IPS-20b (cell line): ENCODE results near the gene MYBPH.

Experiments used
- H3K27ac ChIP-seq: one replicate; pipeline ENCODE4 v1.5.1; 2013; ENCODE audit warnings: low read length
- H3K27me3 ChIP-seq: 2 replicates; pipeline ENCODE4 v1.6.1; 2013; ENCODE audit warnings: mild to moderate bottlenecking, low read length, inconsistent platforms; ENCODE audit not compliant: insufficient read depth
- H3K36me3 ChIP-seq: 2 replicates; pipeline ENCODE4 v1.6.1; 2013; ENCODE audit warnings: low read depth, mild to moderate bottlenecking, inconsistent platforms, low read length, moderate library complexity; ENCODE audit not compliant: insufficient read depth
- H3K4me1 ChIP-seq: 2 replicates; pipeline ENCODE4 v1.6.1; 2013; ENCODE audit warnings: mild to moderate bottlenecking, control low read depth, inconsistent platforms, low read length, moderate library complexity; ENCODE audit not compliant: insufficient read depth
- H3K4me3 ChIP-seq: 2 replicates; pipeline ENCODE4 v1.5.1; 2013; ENCODE audit warnings: mild to moderate bottlenecking, low read length, inconsistent platforms
- H3K9ac ChIP-seq: 2 replicates; pipeline ENCODE4 v1.6.1; 2013; ENCODE audit warnings: low read depth, mild to moderate bottlenecking, inconsistent platforms, low read length, moderate library complexity
- H3K9me3 ChIP-seq: 2 replicates; pipeline ENCODE4 v1.6.1; 2013; ENCODE audit warnings: mild to moderate bottlenecking, low read depth, low read length, inconsistent platforms; ENCODE audit not compliant: insufficient read depth

MYBPH gene

GRCh38 chr1:203150511-203151297 lies 24.9 kb downstream of the MYBPH start:
- H3K27ac ChIP-seq, result no peak overlapping the region
- no peak overlapping the region for H3K4me3 ChIP-seq
- no peak overlapping the region for H3K9ac ChIP-seq
- H3K4me1 ChIP-seq, result peaks cover 43% of the 10 kb centered on the region
- no peaks in the 10 kb centered on the region for H3K9me3 ChIP-seq
- H3K27me3 ChIP-seq, result no peaks in the 10 kb centered on the region
- no peaks in the 10 kb centered on the region for H3K36me3 ChIP-seq

- no peaks in the 10 kb centered on the region for H3K36me3 ChIP-seq
- H3K4me3 ChIP-seq, result no peak overlapping the region
- H3K27ac ChIP-seq, result no peak overlapping the region
These were observed 26.3 kb downstream of the MYBPH start for GRCh38 chr1:203149188-203149840.

GRCh38 chr1:203148579-203148978 lies 27.0 kb downstream of the MYBPH start:
- Histone ChIP-seq H3K27me3 (no peaks in the 10 kb centered on the region), H3K9ac (no peak overlapping the region), H3K4me3 (no peak overlapping the region), H3K9me3 (no peaks in the 10 kb centered on the region), H3K36me3 (no peaks in the 10 kb centered on the region), H3K27ac (no peak overlapping the region), H3K4me1 (peaks cover 34% of the 10 kb centered on the region)

More at GRCh38 chr1:203149188-203149840, 26.3 kb downstream of the MYBPH start:
- Histone ChIP-seq H3K4me1 (peaks cover 41% of the 10 kb centered on the region), H3K9me3 (no peaks in the 10 kb centered on the region), H3K9ac (no peak overlapping the region), H3K27me3 (no peaks in the 10 kb centered on the region)

- no peaks in the 10 kb centered on the region for H3K27me3 ChIP-seq
These were observed 27.5 kb downstream of the MYBPH start for GRCh38 chr1:203148127-203148526.

GRCh38 chr1:203147376-203147775 lies 28.2 kb downstream of the MYBPH start:
- Histone ChIP-seq H3K9me3 (no peaks in the 10 kb centered on the region), H3K27ac (no peak overlapping the region), H3K27me3 (no peaks in the 10 kb centered on the region), H3K4me3 (peak overlapping the region; percentile 1; the same call in 1 of the 2 replicates), H3K9ac (no peak overlapping the region), H3K36me3 (no peaks in the 10 kb centered on the region), H3K4me1 (peaks cover 22% of the 10 kb centered on the region)

More at GRCh38 chr1:203148127-203148526, 27.5 kb downstream of the MYBPH start:
- peaks cover 30% of the 10 kb centered on the region for H3K4me1 ChIP-seq
- H3K9me3 ChIP-seq, result no peaks in the 10 kb centered on the region
- no peak overlapping the region for H3K9ac ChIP-seq
- H3K36me3 ChIP-seq, result no peaks in the 10 kb centered on the region
- H3K27ac ChIP-seq, result no peak overlapping the region
- no peak overlapping the region for H3K4me3 ChIP-seq

DNA sequence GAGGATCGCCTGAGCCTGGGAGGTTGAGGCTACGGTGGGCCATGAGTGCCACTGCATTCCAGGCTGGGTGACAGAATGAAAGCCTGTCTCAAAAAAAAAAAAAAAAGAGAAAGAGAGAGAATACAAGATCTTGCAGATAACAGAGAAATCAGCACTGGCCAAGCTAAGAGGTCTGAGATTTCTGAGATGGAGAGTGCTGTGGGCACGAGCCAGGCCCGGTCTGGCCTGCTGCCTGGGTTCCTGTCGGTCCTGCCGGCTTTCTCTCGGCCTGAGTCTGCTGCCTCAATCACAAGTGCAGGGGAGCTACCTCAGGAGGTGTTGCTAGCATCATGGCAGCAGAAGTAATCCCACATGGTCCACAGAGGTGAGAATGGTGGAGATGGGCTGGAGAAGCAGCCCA lies 29.1 kb downstream of the MYBPH start:
- Histone ChIP-seq H3K4me3 (no peak overlapping the region), H3K27me3 (no peaks in the 10 kb centered on the region), H3K27ac (no peak overlapping the region), H3K9ac (no peak overlapping the region), H3K9me3 (no peaks in the 10 kb centered on the region), H3K36me3 (no peaks in the 10 kb centered on the region), H3K4me1 (peaks cover 21% of the 10 kb centered on the region)

DNA sequence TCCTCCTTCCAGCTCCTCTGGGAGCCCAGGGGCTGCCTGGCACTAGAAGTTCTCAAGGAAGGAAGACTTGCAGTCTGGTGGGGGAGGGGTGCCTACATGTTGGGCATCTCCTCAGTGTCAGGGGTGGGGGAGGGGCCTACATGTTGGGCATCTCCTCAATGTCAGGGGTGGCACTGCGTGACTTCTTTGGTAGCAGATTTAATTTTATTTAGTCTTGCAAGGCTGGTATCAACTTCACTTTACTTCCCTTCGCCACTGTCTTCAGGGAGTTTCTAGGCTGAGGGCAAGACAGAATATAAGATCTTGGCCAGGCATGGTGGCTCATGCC lies 29.6 kb downstream of the MYBPH start:
- no peaks in the 10 kb centered on the region for H3K36me3 ChIP-seq
- H3K27ac ChIP-seq, result no peak overlapping the region
- H3K9ac ChIP-seq, result no peak overlapping the region
- H3K27me3 ChIP-seq, result no peaks in the 10 kb centered on the region
- H3K4me1 ChIP-seq, result peaks cover 17% of the 10 kb centered on the region
- H3K9me3 ChIP-seq, result no peaks in the 10 kb centered on the region
- H3K4me3 ChIP-seq, result no peak overlapping the region

DNA sequence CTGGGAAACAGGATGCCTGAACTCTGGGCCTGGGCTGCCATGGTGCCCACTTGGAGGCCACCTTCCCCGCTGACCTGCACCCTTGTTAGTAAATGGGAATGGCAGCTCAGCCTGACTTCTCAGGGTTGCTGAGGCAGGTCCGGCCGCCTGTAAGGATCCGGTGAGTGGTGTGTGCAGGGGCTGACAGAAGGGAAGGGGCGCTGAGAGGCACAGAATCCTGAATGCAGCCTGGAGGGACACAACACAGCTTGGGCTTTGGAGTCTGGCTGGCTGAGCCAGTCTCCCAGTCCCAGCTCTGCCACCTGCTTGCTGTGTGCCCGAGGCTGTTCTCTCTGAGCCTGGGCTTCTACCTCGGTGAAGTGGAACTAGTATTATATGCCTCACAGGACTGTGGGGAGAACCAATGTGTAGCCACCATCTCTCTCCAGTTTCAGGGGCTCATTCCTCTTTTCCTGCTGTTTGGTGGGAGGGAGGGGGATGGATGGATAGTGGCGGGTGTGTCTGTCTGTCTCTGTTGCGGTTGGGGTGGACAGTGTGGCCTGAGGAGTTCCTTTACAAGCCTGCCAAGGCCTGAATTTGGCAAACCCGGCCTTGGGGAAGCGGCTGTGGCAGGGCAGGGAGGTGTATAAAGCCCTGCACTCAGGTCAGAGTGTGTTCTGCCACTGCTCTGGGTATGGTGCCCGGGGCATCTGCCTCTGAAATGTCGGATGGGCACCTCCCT lies 30.1 kb downstream of the MYBPH start:
- Histone ChIP-seq H3K4me3 (no peak overlapping the region), H3K27me3 (no peaks in the 10 kb centered on the region), H3K36me3 (no peaks in the 10 kb centered on the region), H3K9ac (no peak overlapping the region), H3K4me1 (peaks cover 21% of the 10 kb centered on the region), H3K27ac (no peak overlapping the region), H3K9me3 (no peaks in the 10 kb centered on the region)

- no peaks in the 10 kb centered on the region for H3K9me3 ChIP-seq
These were observed 31.0 kb downstream of the MYBPH start for GRCh38 chr1:203144661-203145060.

GRCh38 chr1:203143641-203144040 lies 32.0 kb downstream of the MYBPH start:
- Histone ChIP-seq H3K9me3 (no peaks in the 10 kb centered on the region), H3K27me3 (no peaks in the 10 kb centered on the region), H3K4me1 (peaks cover 24% of the 10 kb centered on the region), H3K4me3 (no peak overlapping the region), H3K27ac (no peak overlapping the region), H3K9ac (no peak overlapping the region), H3K36me3 (no peaks in the 10 kb centered on the region)

More at GRCh38 chr1:203144661-203145060, 31.0 kb downstream of the MYBPH start:
- Histone ChIP-seq H3K36me3 (no peaks in the 10 kb centered on the region), H3K4me1 (peaks cover 24% of the 10 kb centered on the region), H3K27me3 (no peaks in the 10 kb centered on the region), H3K4me3 (no peak overlapping the region), H3K9ac (no peak overlapping the region), H3K27ac (no peak overlapping the region)

DNA sequence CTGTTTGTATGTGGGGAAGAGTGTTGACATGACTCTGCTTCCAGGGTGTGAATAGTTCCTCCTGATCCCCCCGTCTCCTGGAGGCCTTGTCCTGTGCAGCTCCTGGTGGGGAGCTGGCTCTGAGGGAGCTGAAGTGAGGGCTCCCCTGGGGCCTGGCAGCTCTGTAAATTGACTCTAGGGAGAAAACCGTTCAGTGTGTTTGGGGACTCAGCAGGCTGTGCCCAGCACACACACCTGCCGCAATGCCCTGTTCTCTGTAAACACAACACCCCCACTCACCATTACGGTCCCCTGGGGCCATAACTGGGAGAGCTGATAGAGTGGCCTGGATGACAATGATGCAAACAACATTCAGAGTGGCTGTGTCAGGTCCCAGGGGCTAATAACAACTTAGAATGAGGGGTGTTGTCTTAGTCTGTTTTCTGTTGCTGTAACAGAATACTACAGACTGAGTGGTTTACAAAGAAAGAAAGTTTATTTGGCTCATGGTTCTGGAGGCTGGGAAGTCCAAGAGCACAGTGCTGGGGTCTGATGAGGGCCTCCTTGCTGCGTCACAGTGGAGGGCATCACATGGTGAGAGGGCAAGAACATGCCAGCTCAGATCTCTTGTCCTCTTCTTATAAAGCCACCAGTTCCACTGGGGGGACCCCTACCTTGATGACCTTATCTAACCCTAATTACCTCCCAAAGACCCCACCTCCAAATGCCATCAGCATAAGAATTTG lies 32.8 kb downstream of the MYBPH start:
- H3K9ac ChIP-seq, result no peak overlapping the region
- no peak overlapping the region for H3K27ac ChIP-seq
- no peaks in the 10 kb centered on the region for H3K27me3 ChIP-seq
- no peaks in the 10 kb centered on the region for H3K9me3 ChIP-seq
- H3K4me3 ChIP-seq, result no peak overlapping the region
- peaks cover 20% of the 10 kb centered on the region for H3K4me1 ChIP-seq
- no peaks in the 10 kb centered on the region for H3K36me3 ChIP-seq
